Karpas-422 (cell line): ENCODE data around the gene VPS51. TPM values are rescaled to one million over a fixed set of nuclear protein-coding genes. Genes with fewer than 3 reads are reported as not detected.
"Not testable (repeated sequence)": the region's sequence is repeated elsewhere in the genome, so short reads cannot be mapped to it uniquely, and the experiment has no call there.

Experiments used
- DNase-seq: peaks from one replicate; pipeline ENCODE4 v3.0.0-alpha.2; 2015
- H2AFZ ChIP-seq: fragments of 200-600 bp; sonication (generic); 2 replicates; pipeline ENCODE4 v1.6.1; 2014; ENCODE audit warnings: antibody characterized with exemption, low read length, mixed read lengths
- H3K27ac ChIP-seq: fragments of 200-600 bp; sonication (generic); 2 replicates; pipeline ENCODE4 v1.5.1; 2014; ENCODE audit warnings: mild to moderate bottlenecking, low read length, moderate library complexity
- H3K27me3 ChIP-seq: fragments of 200-600 bp; sonication (generic); 2 replicates; pipeline ENCODE4 v1.6.1; 2014; ENCODE audit warnings: low read length, mixed read lengths
- H3K36me3 ChIP-seq: fragments of 200-600 bp; sonication (generic); 2 replicates; pipeline ENCODE4 v1.6.1; 2014; ENCODE audit warnings: low read length, mixed read lengths; ENCODE audit not compliant: insufficient read depth
- H3K4me1 ChIP-seq: fragments of 200-600 bp; sonication (generic); 2 replicates; pipeline ENCODE4 v1.6.1; 2014; ENCODE audit warnings: mild to moderate bottlenecking, low read length, mixed read lengths
- H3K4me2 ChIP-seq: fragments of 200-600 bp; sonication (generic); 2 replicates; pipeline ENCODE4 v1.6.1; 2014; ENCODE audit warnings: low read length, low read depth, mild to moderate bottlenecking; ENCODE audit not compliant: poor library complexity, severe bottlenecking
- H3K4me3 ChIP-seq: fragments of 200-600 bp; sonication (generic); 2 replicates; pipeline ENCODE4 v1.5.1; 2014; ENCODE audit warnings: mild to moderate bottlenecking, antibody characterized with exemption, low read length, mixed read lengths
- H3K79me2 ChIP-seq: fragments of 200-600 bp; sonication (generic); 2 replicates; pipeline ENCODE4 v1.6.1; 2014; ENCODE audit warnings: mild to moderate bottlenecking, low read length, mixed read lengths
- H3K9ac ChIP-seq: fragments of 200-600 bp; sonication (generic); 2 replicates; pipeline ENCODE4 v1.6.0; 2014; ENCODE audit warnings: low read length
- H3K9me2 ChIP-seq: fragments of 200-600 bp; sonication (generic), shearing (Covaris generic); replicated peaks from 2 replicates; pipeline ENCODE4 v1.6.0; 2014; ENCODE audit warnings: mild to moderate bottlenecking, low read length, moderate library complexity; ENCODE audit not compliant: insufficient read depth
- H3K9me3 ChIP-seq: fragments of 300-700, 200-600 bp; sonication (generic); 2 replicates; pipeline ENCODE4 v1.6.1; 2014; ENCODE audit warnings: low read length, mixed read lengths
- H4K20me1 ChIP-seq: fragments of 200-600 bp; sonication (generic); 2 replicates; pipeline ENCODE4 v1.6.1; 2014; ENCODE audit warnings: mild to moderate bottlenecking, antibody characterized with exemption, low read length, low read depth; ENCODE audit not compliant: insufficient read depth
- total RNA-seq: library from RNA; depleted of rRNA; stranded (reverse); fragments of >200 nt; shearing (Covaris generic); gene quantifications from 2 replicates; pipeline ENCODE4 v1.2.3, GENCODE V29; 2014; ENCODE audit warnings: low replicate concordance

The VPS51 gene
- total RNA-seq, 1 experiment from 2014 or later: 78.9 TPM

GRCh38 chr11:65134952-65135632, 39.1 kb downstream of the VPS51 start:
- Histone ChIP-seq H3K4me3 (peak overlapping the region; percentile 91), H4K20me1 (peaks cover 21% of the 10 kb centered on the region; the same call in 1 of the 2 replicates), H3K9ac (peak overlapping the region; percentile 99), H3K27ac (peak overlapping the region; percentile 100), H3K79me2 (peaks cover 27% of the 10 kb centered on the region), H3K36me3 (peaks cover 16% of the 10 kb centered on the region), H3K27me3 (no peaks in the 10 kb centered on the region), H2AFZ (peak overlapping the region; percentile 87; the same call in 1 of the 2 replicates), H3K4me2 (peak overlapping the region; percentile 98), H3K4me1 (peaks cover 44% of the 10 kb centered on the region), H3K9me2 (no peaks in the 10 kb centered on the region), H3K9me3 (no peaks in the 10 kb centered on the region)
- DNase-seq: peak; percentile 97

GRCh38 chr11:65135633-65136145, 39.7 kb downstream of the VPS51 start:
- peak; percentile 31 for DNase-seq
- H3K4me3 ChIP-seq: peak overlapping the region; percentile 91

GRCh38 chr11:65136515-65137096, 40.6 kb downstream of the VPS51 start:
- Histone ChIP-seq H3K9ac (peak overlapping the region; percentile 99; the same call in 1 of the 2 replicates), H3K27me3 (no peaks in the 10 kb centered on the region), H2AFZ (no peak overlapping the region), H3K4me2 (peak overlapping the region; percentile 98), H3K27ac (peak overlapping the region; percentile 16; the same call in 1 of the 2 replicates), H3K9me3 (no peaks in the 10 kb centered on the region), H4K20me1 (peaks cover 10% of the 10 kb centered on the region; the same call in 1 of the 2 replicates), H3K4me1 (peaks cover 44% of the 10 kb centered on the region), H3K36me3 (peaks cover 5% of the 10 kb centered on the region), H3K4me3 (peak overlapping the region; percentile 91; the same call in 1 of the 2 replicates), H3K79me2 (peaks cover 20% of the 10 kb centered on the region), H3K9me2 (no peaks in the 10 kb centered on the region)
- peak; percentile 50 for DNase-seq

More at GRCh38 chr11:65135633-65136145, 39.7 kb downstream of the VPS51 start:
- Histone ChIP-seq H3K27ac (peak overlapping the region; percentile 100), H3K4me1 (peaks cover 44% of the 10 kb centered on the region), H3K9me3 (no peaks in the 10 kb centered on the region), H3K79me2 (peaks cover 27% of the 10 kb centered on the region), H3K9me2 (no peaks in the 10 kb centered on the region), H3K4me2 (peak overlapping the region; percentile 98), H3K36me3 (peaks cover 13% of the 10 kb centered on the region), H2AFZ (no peak overlapping the region), H3K27me3 (no peaks in the 10 kb centered on the region), H3K9ac (peak overlapping the region; percentile 99), H4K20me1 (peaks cover 18% of the 10 kb centered on the region; the same call in 1 of the 2 replicates)

GRCh38 chr11:65141896-65142494, 46.0 kb downstream of the VPS51 start:
- Histone ChIP-seq H3K27ac (peak overlapping the region; percentile 66), H3K4me3 (peak overlapping the region; percentile 16; the same call in 1 of the 2 replicates), H3K9ac (no peak overlapping the region), H4K20me1 (no peaks in the 10 kb centered on the region), H3K79me2 (no peaks in the 10 kb centered on the region), H3K4me2 (peak overlapping the region; percentile 44), H2AFZ (no peak overlapping the region), H3K36me3 (no peaks in the 10 kb centered on the region), H3K9me3 (no peaks in the 10 kb centered on the region), H3K9me2 (no peaks in the 10 kb centered on the region), H3K27me3 (no peaks in the 10 kb centered on the region), H3K4me1 (peaks cover 57% of the 10 kb centered on the region)
- DNase-seq: peak; percentile 89

GRCh38 chr11:65147352-65148075, 51.5 kb downstream of the VPS51 start:
- Histone ChIP-seq H3K4me2 (no peak overlapping the region), H3K9me3 (no peaks in the 10 kb centered on the region), H3K36me3 (no peaks in the 10 kb centered on the region), H3K9me2 (no peaks in the 10 kb centered on the region), H2AFZ (no peak overlapping the region), H3K4me3 (no peak overlapping the region), H4K20me1 (no peaks in the 10 kb centered on the region), H3K27me3 (no peaks in the 10 kb centered on the region), H3K4me1 (peaks cover 36% of the 10 kb centered on the region), H3K9ac (no peak overlapping the region), H3K79me2 (no peaks in the 10 kb centered on the region), H3K27ac (no peak overlapping the region)
- no peak for DNase-seq

- H3K79me2 ChIP-seq: no peaks in the 10 kb centered on the region
These were observed 52.6 kb downstream of the VPS51 start for GRCh38 chr11:65148657-65149056.

GRCh38 chr11:65150131-65150508, 54.1 kb downstream of the VPS51 start:
- peaks cover 23% of the 10 kb centered on the region for H3K4me1 ChIP-seq
- H4K20me1 ChIP-seq, H3K27me3 ChIP-seq, H3K4me3 ChIP-seq, H3K79me2 ChIP-seq, H3K9me2 ChIP-seq, H3K4me2 ChIP-seq, H3K9ac ChIP-seq, DNase-seq, H3K27ac ChIP-seq, H3K9me3 ChIP-seq, H2AFZ ChIP-seq, H3K36me3 ChIP-seq: not testable (repeated sequence)

More at GRCh38 chr11:65148657-65149056, 52.6 kb downstream of the VPS51 start:
- Histone ChIP-seq H2AFZ (no peak overlapping the region), H3K4me3 (no peak overlapping the region), H3K9ac (no peak overlapping the region), H3K4me2 (no peak overlapping the region), H3K36me3 (no peaks in the 10 kb centered on the region), H3K9me2 (no peaks in the 10 kb centered on the region), H3K9me3 (no peaks in the 10 kb centered on the region), H3K4me1 (peaks cover 30% of the 10 kb centered on the region), H3K27ac (no peak overlapping the region), H3K27me3 (no peaks in the 10 kb centered on the region), H4K20me1 (no peaks in the 10 kb centered on the region)
- DNase-seq: no peak
